GM19467 (cell line): Measurements from ENCODE around the gene CYP4F11.
"Not testable (repeated sequence)": the region's sequence is repeated elsewhere in the genome, so short reads cannot be mapped to it uniquely, and the experiment has no call there.

Experiments used
- ATAC-seq: cut with Tn5 transposase; IDR thresholded peaks from one replicate; pipeline ENCODE4 v1.9.1; 2021; ENCODE audit warnings: mild to moderate bottlenecking, moderate library complexity; ENCODE audit not compliant: unreplicated experiment

The CYP4F11 gene

DNA sequence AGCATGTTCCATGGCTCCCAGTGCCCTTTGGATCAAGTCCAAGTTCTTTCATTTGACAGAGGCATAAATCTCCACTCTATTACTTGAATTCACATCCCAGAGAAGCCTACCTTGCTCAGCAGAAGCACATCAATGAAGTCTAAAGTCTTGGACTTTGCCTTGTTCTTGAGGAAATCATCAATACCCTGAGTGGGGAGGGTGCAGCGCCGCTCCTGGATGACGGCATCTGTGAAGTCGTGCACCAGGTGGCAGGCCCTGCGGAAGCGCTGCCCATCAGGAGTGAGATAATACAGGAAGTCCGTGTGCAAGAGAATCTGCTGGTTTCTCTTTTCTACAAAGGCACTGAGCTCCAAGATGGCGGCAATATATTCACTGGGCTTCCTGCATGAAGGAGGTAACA is 10.6 kb downstream of the CYP4F11 start:
- ATAC-seq: no peak

DNA sequence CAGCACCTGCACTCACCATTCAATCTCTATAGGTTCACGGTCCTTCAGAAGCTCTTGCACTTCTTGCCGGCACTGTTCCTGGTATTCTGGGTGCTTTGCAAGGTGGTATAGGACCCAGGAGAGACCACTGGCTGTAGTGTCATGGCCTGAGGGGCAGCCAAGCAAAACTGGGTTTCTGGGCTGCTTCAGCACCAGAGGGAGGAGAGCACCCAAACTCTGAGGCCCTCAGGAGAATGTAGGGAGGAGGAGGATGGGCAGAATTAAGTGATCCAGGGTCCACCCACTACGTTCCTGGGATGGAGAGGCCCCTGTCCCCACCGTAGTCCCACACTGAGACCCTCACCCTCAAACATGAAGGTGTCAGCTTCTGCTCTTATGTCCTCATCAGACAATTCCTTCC is 12.3 kb downstream of the CYP4F11 start:
- no peak for ATAC-seq

DNA sequence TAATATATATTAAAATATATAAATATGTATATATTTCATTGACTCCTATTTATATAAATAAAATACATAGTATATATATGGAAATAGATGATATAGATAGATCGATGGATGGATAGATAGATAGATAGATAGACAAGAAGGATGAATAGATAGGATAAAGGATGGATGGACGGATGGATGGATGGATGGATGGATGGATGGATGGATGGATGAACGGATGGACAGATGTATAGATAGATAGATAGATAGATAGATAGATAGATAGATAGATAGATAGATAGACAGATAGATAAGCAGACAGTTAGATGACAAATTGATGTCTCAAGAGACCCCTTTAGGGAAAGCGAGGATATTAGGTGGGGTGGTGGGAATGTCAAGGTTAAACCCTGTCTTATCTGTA is 15.1 kb downstream of the CYP4F11 start:
- no peak for ATAC-seq

DNA sequence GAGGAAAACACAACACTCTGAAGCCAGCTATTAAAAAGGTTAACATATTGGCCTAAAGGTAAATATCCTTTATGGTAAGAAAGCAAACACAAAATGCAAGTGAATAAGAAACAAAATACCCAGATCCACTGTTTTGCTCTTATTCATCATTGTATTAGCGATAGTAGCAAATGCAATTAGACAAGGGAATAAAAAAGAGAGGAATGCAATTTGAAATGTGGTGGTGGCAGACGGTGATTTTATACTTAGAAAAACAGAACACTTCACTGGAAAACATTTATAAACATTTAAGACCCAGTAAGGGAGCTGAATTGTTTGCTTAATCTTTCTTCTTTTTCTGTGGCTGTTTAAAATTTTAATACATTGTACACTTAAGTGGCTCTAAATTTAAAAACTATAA is 19.2 kb downstream of the CYP4F11 start:
- no peak for ATAC-seq

DNA sequence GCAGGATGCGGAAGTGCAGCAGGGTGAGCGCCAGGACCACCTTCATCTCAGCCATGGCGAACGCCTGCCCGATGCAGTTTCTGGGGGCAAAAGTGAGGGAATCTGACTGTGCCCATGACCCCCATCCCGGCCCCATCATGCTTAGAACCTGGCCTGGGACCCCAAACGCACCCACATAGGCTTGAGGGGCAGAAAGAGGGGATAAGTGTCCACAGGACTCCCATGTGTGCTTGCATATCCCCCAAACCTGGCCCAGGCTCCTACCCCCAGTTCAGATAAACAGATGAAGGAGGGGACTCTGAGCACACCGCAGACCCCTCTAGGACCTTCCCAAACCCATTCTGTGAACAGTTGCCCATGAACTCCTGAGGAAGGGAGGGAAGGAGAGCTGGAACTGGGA is 20.5 kb downstream of the CYP4F11 start:
- ATAC-seq: no peak

DNA sequence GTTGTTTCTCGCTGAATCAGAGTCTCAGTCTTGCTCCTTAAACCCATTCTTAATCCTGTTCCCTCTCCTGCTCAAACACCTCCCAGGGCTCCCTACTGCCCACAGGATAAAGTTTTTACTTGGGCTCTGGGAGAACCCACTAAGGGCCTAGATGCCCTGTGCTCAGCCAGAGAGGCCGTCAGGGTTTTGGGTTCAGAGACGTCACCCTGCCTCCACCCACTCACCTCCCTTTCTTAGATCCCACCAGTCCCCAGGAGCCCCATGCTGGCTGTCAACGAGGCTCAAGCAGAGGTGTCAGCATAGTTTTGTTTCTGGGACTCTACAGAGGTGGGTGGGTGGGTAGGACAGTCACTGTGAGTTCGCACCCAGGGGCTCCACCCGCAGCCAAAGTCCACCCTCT is 20.9 kb downstream of the CYP4F11 start:
- ATAC-seq: no peak

DNA sequence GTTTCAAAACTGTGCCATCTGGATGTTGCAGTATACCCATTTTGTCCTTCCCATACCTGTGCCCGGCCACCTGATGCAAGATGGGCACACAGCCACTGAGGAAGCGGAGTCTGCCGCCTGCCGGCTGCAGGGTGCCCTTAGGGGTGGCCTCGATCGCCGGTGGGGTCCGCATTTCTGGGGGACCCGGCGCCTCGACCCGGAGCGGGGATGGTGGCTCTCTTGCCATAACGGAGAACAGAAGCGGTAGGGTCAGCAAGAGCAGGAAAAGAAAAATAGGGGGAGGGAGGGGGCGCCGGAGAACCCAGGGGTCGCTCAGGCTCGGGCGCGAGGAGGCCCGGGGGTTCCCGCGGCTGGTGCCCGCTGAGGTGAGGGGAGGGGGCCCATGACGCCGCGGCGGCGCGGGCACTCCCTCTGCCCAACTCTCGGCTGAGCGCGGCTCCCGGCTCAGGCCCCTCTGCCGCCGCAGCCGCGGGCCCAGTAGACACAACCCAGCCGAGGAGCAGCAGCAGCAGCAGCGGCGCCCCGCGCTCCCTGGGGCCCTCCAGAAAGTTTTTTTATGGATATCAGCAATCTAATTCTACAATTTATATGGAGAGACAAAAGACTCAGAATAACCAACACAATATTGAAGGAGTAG is 22.6 kb downstream of the CYP4F11 start:
- ATAC-seq: no peak

DNA sequence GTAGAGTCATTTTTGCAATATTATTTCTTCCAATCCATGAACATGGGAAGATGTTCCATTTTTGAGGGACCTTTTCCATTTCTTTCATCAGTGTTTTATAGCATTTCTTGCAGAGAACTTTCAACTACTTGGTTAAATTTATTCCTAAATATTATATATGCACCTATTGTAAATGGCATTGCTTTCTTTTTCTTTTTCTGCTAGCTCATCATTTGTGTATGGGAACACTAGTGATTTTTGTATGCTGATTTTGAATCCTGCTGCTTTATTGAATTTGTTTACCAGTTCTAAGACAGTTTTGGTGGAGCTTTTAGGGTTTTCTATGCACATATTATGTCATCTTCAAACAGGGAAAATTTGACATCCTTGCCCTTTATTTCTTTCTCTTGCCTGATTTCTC is 29.3 kb downstream of the CYP4F11 start:
- no peak for ATAC-seq

DNA sequence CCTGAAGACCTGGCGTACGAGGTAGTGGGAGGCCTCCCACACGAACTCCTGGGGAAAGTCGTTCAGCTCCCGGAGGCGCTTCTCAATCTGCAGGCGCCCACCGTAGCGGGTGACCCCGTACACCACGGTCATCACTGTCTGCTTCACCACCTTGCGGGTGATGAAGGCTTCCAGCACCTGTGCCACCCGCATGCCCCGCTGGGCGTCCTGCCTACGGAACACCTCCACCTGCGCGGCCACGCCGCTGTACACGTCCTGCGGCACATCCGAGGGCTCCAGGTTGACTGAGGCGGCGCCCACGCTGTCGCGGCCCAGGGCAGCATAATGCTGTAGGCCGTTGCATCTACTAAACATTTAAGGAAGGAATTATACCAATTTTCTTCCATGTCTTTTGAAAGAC is 31.4 kb downstream of the CYP4F11 start:
- not testable (repeated sequence) for ATAC-seq

DNA sequence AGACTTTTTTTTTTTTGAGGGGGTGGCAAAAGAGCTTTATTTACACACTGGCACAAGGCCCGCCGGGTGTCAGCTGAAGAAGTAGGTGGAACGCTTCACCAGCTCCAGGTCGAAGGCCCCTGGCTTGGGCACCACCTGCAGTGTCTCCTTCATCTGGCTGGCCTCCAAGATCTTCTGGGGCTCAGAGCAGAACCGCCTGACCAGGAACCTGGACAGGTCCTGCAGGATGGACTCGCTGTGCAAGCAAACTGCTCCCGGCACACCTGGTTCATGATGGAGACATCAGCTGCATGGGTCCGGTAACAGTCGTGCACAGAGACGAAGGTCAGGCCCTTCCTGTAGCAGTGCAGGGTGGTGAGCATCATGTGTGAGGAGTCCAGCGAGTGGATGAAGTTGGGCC is 32.1 kb downstream of the CYP4F11 start:
- ATAC-seq: no peak

DNA sequence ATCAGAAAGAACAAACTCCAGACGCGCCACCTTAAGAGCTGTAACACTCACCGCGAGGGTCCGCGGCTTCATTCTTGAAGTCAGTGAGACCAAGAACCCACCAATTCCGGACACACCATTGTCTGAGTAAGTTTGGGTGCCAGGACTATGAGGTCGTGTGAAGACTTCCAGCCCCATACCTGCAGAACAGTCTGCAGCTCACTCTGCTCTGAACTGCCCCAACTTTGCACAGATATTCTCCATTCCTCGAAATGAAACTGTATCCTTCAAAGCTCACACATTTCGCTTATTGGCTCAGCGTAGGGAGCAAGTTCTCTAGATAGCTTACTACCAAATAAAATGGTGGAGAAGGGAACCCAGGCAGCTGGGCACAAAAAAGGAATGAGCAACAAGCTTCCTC is 33.8 kb downstream of the CYP4F11 start:
- ATAC-seq: no peak

DNA sequence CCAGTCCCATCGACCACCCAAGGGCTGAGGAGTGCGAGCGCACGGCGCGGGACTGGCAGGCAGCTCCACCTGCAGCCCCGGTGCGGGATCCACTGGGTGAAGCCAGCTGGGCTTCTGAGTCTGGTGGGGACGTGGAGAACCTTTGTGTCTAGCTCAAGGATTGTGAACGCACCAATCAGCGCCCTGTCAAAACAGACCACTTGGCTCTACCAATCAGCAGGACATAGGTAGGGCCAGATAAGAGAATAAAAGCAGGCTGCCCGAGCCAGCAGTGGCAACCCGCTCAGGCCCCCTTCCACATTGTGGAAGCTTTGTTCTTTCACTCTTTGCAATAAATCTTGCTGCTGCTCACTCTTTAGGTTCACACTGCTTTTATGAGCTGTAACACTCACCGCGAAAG is 34.3 kb downstream of the CYP4F11 start:
- not testable (repeated sequence) for ATAC-seq

DNA sequence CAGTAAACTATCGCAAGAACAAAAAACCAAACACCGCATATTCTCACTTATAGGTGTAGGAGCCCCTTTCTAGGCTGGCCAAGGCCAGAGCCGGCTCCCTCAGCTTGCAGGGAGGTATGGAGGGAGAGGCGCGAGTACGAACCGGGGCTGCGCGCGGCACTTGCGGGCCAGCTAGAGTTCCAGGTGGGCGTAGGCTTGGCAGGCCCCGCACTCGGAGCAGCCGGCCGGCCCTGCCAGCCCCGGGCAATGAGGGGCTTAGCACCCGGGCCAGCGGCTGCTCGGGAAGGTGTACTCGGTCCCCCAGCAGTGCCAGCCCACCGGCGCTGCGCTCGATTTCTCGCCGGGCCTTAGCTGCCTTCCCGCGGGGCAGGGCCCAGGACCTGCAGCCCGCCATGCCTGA is 34.8 kb downstream of the CYP4F11 start:
- not testable (repeated sequence) for ATAC-seq

DNA sequence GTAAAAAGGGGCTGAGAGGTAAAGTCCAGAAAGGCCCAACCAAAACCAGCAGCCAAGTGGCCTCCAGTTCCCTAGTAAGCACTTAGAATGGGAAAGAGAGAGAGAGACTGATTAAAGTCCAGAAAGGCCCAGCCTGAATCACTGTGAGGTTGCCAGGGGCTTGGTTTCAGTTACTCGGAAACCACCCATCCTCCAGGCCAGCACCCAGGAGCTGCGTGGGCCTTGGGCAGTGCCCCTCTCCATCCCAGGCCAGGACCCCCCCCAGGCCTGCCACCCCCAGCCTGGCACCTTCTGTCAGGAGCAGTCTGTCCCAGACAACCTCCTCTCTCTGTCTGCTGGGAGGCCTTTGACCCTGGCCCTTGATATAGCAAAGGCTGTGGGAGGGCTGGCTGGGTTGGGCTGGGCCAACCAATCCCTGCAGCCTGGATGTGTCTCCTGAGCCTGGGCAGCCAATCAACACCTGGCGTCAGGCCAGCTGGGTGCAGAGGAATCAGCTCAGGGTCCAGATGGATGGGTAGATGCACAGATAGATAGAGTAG is 36.5 kb downstream of the CYP4F11 start, which contains the start of gene CYP4F2:
CYP4F2 (minus strand) TSS at position 337 of the 539 bp plus-strand sequence. CDS start 463 bp downstream, outside the sequence.
- no peak for ATAC-seq

DNA sequence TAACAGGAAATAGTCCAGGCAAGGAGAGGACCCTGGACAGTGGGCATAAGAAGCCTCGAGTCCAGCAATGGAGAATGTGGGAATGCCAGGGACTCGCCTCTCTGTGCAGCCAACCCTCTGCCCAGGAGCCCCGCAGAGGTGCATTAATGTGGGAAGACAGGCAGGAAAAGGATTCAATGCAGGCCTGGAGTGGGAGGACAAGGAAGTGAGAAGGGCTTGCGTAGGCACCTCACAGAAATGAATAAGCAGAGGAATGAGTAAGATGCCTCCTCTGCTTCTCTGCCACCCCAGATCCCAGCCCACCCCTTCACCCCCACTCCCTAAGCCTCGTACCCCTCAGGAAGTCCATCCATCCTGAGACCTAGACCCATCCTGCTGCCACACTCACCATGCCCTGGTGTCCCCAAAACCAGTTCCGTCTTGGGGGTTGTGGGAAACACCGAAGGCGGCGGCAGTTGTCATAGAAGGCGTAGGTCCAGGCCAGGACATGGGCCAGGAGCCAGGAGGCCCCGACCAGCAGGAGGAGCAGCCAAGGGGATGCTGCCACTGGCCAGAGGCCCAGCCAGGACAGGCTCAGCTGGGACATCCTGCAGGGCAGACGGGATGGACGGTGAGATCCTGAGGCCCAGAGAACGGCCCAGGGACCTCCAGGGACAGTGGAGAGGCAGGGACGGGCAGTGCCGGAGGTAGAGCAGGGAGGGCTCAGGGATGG is 37.1 kb downstream of the CYP4F11 start:
- no peak for ATAC-seq

DNA sequence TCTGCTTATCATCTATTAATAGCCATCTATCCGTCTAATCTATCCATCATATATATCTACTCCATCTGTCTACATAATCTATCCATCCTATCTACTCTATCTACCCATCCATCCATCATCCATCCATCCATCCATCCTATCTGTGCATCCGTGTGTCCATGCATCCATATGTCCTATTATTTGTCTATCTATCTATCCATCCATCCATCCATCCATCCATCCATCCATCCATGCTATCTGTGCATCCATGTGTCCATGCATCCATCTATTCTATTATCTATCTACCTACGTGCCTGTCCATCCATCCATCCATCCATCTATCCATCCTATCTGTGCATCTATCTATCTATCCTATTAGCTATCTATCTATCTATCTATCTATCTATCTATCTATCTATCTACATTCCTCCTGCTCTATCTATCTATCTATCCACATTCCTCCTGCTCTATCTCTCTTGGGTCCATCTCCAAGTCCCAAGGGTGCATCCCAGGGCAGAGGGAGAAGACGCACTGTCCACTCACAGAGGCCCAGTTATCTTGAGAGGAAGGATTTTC is 38.4 kb downstream of the CYP4F11 start:
- ATAC-seq: no peak

DNA sequence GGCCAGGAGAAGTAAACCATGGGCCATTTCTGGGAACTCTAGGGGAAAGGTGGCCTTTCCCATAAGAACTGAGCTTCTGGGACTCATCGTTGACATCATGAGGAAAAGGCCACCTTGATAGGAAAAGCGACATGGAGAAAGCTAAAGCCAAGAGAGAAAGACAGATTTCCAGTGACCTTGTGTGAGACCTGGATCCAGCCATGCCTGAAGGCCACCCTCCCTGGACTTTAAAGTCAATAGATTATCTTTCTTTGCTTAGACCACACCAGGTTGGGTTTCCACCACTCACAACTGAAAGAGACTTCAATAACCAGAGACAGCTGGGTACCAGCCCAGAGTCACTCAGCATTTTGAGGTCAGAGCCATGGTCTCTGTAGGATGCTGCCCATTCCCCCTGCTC is 40.0 kb downstream of the CYP4F11 start:
- no peak for ATAC-seq

DNA sequence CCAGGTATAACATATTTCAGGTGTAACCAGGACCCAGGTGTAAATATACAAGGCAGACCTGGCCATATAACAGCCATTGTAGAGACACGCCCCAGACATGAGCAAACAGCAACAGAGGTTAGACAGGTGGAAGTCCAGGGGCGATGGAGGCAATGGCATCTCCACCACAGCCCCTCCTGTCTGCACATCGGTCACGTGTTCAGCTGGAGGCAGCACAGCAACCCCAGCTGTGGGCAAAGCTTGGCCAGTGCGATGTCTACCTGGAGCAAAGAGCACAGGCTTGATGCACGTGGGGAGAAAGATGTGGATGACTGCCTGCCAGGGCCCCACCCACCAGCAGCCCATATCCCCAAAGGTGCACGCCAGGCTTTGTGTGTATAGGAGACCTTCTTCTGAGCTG is 40.9 kb downstream of the CYP4F11 start:
- ATAC-seq: no peak

DNA sequence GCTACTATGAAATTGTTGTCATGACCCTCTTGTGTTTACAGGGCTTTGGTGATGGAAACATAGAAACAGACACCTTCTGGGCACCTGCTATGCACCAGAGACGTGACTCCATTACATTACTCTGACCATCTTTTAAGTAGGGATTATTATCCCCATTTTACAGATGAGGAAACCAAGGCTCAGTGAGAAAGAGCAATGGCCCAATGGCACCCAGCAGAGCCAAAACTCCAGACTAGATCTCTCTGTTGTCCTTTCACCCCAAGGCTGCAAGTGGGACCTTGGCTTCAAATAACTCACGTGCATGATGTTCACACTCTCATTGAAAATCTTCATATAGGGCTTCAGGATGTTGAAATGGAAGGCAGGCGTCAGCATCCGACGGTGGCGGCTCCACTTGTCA is 42.3 kb downstream of the CYP4F11 start:
- ATAC-seq: no peak

DNA sequence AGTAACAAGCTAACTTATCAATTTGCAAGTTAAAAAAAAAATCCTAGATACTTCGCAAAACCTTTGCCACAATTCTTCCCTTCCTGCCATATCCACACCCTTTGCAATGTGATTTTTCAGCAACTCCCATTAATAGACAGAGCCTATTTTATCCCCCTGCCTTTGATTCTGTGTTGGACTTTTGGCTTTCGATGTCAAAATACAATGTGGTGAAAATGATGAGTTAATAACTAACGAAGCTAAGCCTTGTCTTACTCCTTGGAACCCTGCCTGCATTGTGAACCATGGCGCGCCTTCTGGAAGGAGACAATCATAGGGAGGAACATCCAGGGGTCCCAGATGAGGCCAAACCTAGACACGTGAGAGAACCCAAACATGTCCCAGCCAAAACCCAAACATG is 42.9 kb downstream of the CYP4F11 start:
- no peak for ATAC-seq

DNA sequence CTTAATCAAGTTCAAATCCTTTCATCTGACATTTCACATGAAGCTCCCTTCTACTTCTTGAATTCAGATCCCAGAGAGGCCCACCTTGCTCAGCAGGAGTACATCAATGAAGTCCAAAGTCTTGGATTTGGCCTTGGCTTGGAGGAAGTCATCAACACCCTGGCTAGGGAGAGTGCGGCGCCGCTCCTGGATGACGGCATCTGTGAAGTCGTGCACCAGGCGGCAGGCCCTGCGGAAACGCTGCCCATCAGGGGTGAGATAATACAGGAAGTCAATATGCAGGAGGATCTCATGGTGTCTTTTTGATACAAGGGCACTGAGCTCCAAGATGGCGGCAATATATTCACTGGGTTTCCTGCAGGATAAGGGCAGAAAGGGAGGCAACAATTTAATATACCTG is 45.0 kb downstream of the CYP4F11 start:
- not testable (repeated sequence) for ATAC-seq

DNA sequence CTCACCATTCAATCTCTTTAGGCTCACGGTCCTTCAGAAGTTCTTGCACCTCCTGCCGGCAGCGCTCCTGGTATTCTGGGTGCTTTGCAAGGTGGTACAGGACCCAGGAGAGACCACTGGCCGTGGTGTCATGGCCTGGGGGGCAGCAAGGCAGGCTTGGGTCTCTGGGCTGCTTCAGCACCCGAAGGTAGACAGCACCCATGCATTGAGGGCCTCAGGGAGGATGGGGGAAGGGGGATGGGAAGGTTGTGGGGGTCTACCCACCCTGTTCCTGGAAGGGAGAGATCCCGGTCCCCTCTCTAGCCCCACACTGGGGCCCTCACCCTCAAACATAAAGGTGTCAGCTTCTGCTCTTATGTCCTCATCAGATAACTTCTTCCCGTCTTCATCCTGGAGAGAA is 48.4 kb downstream of the CYP4F11 start:
- ATAC-seq: no peak
